ENCODE data around the gene GZF1. TPM values are rescaled to one million over a fixed set of nuclear protein-coding genes. Genes with fewer than 3 reads are reported as not detected.

GZF1 gene
- total and polyA plus RNA-seq, 5 donors = 10.4 to 24.8 (median 20.6) TPM

GRCh38 chr20:23327617-23328333, 34.2 kb upstream of the GZF1 start:
- Histone ChIP-seq H3K4me1 (ENCODE audit: control insufficient read depth, insufficient read depth, low read length) (no peaks in the 10 kb centered on the region), H3K27me3 (ENCODE audit: control insufficient read depth, insufficient read depth) (no peaks in the 10 kb centered on the region), H3K27ac (ENCODE audit: low read length) (no peak overlapping the region), H3K4me3 (ENCODE audit: low read length) (no peak overlapping the region), H3K9me3 (ENCODE audit: control insufficient read depth, low read length) (no peaks in the 10 kb centered on the region)
- WGBS = 93% methylated on average over 15 of the region's 15 CpGs
- ATAC-seq (no peak), DNase-seq (no peak)
- intact Hi-C loops (cut with DNase I) = no loop called here

DNA sequence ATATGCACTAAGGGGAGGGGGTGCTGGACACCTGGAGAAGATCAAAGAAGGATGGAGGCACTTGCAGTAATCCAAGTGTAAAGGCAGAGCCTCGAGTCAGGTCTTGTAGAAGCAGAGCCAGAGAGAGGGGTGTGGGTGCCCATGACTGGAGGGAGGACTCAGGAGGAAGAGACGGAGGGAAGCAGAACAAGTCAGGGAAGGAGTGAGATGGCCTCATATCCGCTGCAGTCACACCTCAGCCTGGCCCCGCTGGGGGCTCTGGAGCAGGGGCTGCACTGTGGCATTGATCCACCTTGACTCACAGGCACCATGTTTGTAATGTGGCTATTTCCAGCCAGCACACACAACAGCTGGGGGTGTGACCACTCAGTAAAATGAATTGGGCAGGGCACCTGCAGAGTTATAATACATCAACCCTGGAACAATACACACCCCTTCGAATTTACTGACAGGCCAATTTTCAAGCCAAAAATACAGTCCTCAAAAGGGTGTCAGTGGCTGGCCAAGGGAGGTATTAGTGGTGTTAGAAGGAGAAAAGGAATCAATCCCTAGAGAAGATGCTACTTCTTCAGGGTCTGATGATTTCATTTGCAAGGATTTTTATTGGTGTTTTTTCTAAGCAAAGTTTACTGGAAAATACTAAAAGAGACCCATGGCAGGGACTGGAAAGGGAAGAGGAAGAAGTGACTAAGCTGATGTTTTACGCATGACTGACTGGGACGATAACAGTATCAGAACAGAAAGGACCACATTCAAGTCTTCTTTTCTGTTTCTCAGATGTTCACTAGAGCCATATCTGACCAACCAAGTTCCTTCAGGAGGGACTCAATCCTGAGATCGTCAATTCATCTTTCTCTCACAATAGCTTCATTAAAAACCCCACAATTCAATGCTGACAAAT, 30.3 kb upstream of the GZF1 start:
- Histone ChIP-seq H3K27me3 (ENCODE audit: control insufficient read depth, insufficient read depth) (no peaks in the 10 kb centered on the region), H3K27ac (ENCODE audit: low read length) (no peak overlapping the region), H3K4me3 (ENCODE audit: low read length) (no peak overlapping the region), H3K4me1 (ENCODE audit: control insufficient read depth, insufficient read depth, low read length) (no peaks in the 10 kb centered on the region), H3K9me3 (ENCODE audit: control insufficient read depth, low read length) (no peaks in the 10 kb centered on the region)
- 80% methylated on average over 8 of the region's 8 CpGs for WGBS
- intact Hi-C loops (cut with DNase I) = loop anchor here in 3 of 4 donors (10.0 kb wide), 2 partner anchors 87 to 637 kb away; no protein-coding TSS in a partner anchor
- peak in 1 of 2 donors; percentile 84 for ATAC-seq
- no peak for DNase-seq

DNA sequence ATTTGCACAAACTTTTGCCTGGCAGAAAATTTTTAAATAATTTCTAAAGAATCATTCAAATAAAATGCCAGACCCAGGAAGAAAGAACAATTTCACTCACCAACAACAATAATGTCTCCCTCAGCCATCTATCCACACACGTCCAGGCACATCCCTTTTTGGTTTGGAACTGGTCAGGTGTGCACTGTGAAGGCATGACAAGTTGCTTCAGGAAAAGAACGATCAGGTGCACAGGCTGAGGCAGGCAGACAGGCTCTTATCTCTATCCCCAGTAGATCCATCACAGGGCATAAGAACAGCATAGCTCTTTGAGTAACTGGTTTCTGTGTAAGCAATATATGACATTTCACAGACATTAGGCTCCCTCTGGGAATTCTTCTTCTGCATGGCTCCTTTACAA, 29.5 kb upstream of the GZF1 start:
- Histone ChIP-seq H3K27ac (ENCODE audit: low read length) (no peak overlapping the region), H3K9me3 (ENCODE audit: control insufficient read depth, low read length) (no peaks in the 10 kb centered on the region), H3K4me3 (ENCODE audit: low read length) (no peak overlapping the region), H3K27me3 (ENCODE audit: control insufficient read depth, insufficient read depth) (no peaks in the 10 kb centered on the region), H3K4me1 (ENCODE audit: control insufficient read depth, insufficient read depth, low read length) (no peaks in the 10 kb centered on the region)
- 63% methylated on average over 2 of the region's 2 CpGs for WGBS
- DNase-seq (no peak), ATAC-seq (no peak)
- intact Hi-C loops (cut with DNase I) = loop anchor here in 3 of 4 donors (10.0 kb wide), 2 partner anchors 88 to 638 kb away; no protein-coding TSS in a partner anchor

GRCh38 chr20:23334111-23334510, 27.9 kb upstream of the GZF1 start:
- no peak for ATAC-seq
- intact Hi-C loops (cut with DNase I) = loop anchor here in 3 of 4 donors (10.0 kb wide), 2 partner anchors 89 to 639 kb away; no protein-coding TSS in a partner anchor
- 64% methylated on average over 3 of the region's 3 CpGs for WGBS

DNA sequence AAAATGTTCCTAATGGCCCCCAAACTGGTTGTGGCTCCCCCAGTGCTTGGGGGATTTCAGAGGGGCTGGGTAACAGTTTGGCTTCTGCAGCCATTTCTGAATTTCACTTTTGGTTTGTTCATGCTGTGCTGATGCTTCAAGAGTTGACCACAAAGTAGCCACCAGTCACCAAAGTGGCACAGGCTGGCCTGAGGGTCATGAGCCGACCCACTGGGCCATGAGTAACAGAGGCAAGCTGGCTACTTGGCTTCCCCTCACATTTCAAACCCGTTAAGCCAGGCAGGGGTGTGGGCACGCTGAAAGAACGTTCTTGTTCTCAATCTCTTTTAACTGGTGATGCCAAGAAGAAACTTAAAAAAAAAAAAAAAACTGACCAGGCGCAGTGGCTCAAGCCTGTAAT, 26.5 kb upstream of the GZF1 start:
- ATAC-seq (no peak), DNase-seq (no peak)
- Histone ChIP-seq H3K27ac (ENCODE audit: low read length) (no peak overlapping the region), H3K4me3 (ENCODE audit: low read length) (no peak overlapping the region), H3K27me3 (ENCODE audit: control insufficient read depth, insufficient read depth) (no peaks in the 10 kb centered on the region), H3K4me1 (ENCODE audit: control insufficient read depth, insufficient read depth, low read length) (no peaks in the 10 kb centered on the region), H3K9me3 (ENCODE audit: control insufficient read depth, low read length) (no peaks in the 10 kb centered on the region)
- intact Hi-C loops (cut with DNase I) = loop anchor here in 3 of 4 donors (10.0 kb wide), 2 partner anchors 91 to 641 kb away; no protein-coding TSS in a partner anchor
- WGBS = 93% methylated on average over 5 of the region's 5 CpGs

More at GRCh38 chr20:23334111-23334510, 27.9 kb upstream of the GZF1 start:
- H3K4me3 ChIP-seq (ENCODE audit: low read length) = no peak overlapping the region
- H3K27ac ChIP-seq (ENCODE audit: low read length) = no peak overlapping the region
- DNase-seq = no peak
- H3K9me3 ChIP-seq (ENCODE audit: control insufficient read depth, low read length) = no peaks in the 10 kb centered on the region
- H3K4me1 ChIP-seq (ENCODE audit: control insufficient read depth, insufficient read depth, low read length) = no peaks in the 10 kb centered on the region
- no peaks in the 10 kb centered on the region for H3K27me3 ChIP-seq (ENCODE audit: control insufficient read depth, insufficient read depth)

- WGBS = 95% methylated on average over 5 of the region's 5 CpGs
- intact Hi-C loops (cut with DNase I) = loop anchor here in 3 of 4 donors (10.0 kb wide), 2 partner anchors 92 to 642 kb away; no protein-coding TSS in a partner anchor
These were observed 25.5 kb upstream of the GZF1 start for GRCh38 chr20:23336476-23336875.

DNA sequence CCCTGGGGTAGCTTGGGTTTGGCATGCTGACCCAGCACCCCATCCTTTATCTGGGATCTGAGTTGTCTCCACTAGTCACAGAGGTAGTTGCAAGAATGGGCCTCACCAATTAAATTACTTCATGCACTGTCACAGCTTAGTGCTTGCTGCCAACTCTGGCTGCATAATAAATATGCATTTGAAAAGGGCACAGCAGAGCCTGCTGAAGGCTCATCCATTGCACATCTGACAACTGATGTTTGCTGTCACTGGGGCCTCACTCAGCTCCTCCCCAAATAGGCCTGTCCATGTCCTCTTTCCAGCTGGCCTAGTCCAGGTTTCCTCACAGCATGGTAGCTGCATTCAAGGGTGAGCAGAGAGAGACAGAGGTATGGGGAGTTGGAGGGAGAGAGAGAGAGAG, 24.7 kb upstream of the GZF1 start:
- DNase-seq (no peak), ATAC-seq (no peak)
- H3K9me3 ChIP-seq (ENCODE audit: control insufficient read depth, low read length) = no peaks in the 10 kb centered on the region
- no peak overlapping the region for H3K27ac ChIP-seq (ENCODE audit: low read length)
- no peak overlapping the region for H3K4me3 ChIP-seq (ENCODE audit: low read length)
- intact Hi-C loops (cut with DNase I) = loop anchor here in 3 of 4 donors (10.0 kb wide), 2 partner anchors 93 to 643 kb away; no protein-coding TSS in a partner anchor
- no peaks in the 10 kb centered on the region for H3K4me1 ChIP-seq (ENCODE audit: control insufficient read depth, insufficient read depth, low read length)
- H3K27me3 ChIP-seq (ENCODE audit: control insufficient read depth, insufficient read depth) = no peaks in the 10 kb centered on the region

More at GRCh38 chr20:23336476-23336875, 25.5 kb upstream of the GZF1 start:
- Histone ChIP-seq H3K4me3 (ENCODE audit: low read length) (no peak overlapping the region), H3K27ac (ENCODE audit: low read length) (no peak overlapping the region), H3K4me1 (ENCODE audit: control insufficient read depth, insufficient read depth, low read length) (no peaks in the 10 kb centered on the region), H3K27me3 (ENCODE audit: control insufficient read depth, insufficient read depth) (no peaks in the 10 kb centered on the region), H3K9me3 (ENCODE audit: control insufficient read depth, low read length) (no peaks in the 10 kb centered on the region)
- DNase-seq (no peak), ATAC-seq (no peak)

- Histone ChIP-seq H3K27ac (ENCODE audit: low read length) (no peak overlapping the region), H3K4me3 (ENCODE audit: low read length) (no peak overlapping the region), H3K27me3 (ENCODE audit: control insufficient read depth, insufficient read depth) (no peaks in the 10 kb centered on the region), H3K9me3 (ENCODE audit: control insufficient read depth, low read length) (no peaks in the 10 kb centered on the region), H3K4me1 (ENCODE audit: control insufficient read depth, insufficient read depth, low read length) (no peaks in the 10 kb centered on the region)
- intact Hi-C loops (cut with DNase I) = loop anchor here (2.0 to 10.0 kb wide), 7 partner anchors 95 to 649 kb away; partner anchors contain the start of gene SSTR4 (in 1 of the 4)
- DNase-seq (peak in 1 of 3 donors; percentile 62), ATAC-seq (peak in 1 of 2 donors; percentile 39)
- WGBS = 75% methylated on average over 13 of the region's 13 CpGs
These were observed 22.0 kb upstream of the GZF1 start for GRCh38 chr20:23339986-23340385.

DNA sequence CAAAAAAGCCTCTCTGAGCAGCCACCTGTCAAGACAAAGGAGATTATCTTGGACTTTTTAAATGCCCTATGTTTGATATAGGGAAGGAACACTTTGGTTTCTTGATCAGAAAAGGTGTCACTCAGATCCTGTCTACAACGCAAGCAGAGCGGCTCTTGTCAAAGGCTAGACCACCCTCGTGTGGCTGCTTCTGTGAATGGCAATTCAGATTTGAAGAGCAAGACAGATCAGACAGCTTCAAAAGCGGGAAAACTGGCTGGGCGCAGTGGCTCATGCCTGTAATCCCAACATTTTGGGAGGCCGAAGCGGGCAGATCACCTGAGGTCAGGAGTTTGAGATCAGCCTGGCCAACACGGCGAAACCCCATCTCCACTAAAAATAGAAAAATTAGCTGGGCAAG, 21.5 kb upstream of the GZF1 start:
- H3K4me1 ChIP-seq (ENCODE audit: control insufficient read depth, insufficient read depth, low read length) = no peaks in the 10 kb centered on the region
- no peaks in the 10 kb centered on the region for H3K9me3 ChIP-seq (ENCODE audit: control insufficient read depth, low read length)
- peak; percentile 64 to 88 (median 78) for DNase-seq
- no peak overlapping the region for H3K27ac ChIP-seq (ENCODE audit: low read length)
- ATAC-seq = peak; percentile 80 to 90
- H3K4me3 ChIP-seq (ENCODE audit: low read length) = no peak overlapping the region
- H3K27me3 ChIP-seq (ENCODE audit: control insufficient read depth, insufficient read depth) = no peaks in the 10 kb centered on the region
- intact Hi-C loops (cut with DNase I) = loop anchor here in 3 of 4 donors (2.0 to 10.0 kb wide), 5 partner anchors 96 to 643 kb away; partner anchors contain the start of gene SSTR4 (in 1 of the 3)
- 26% methylated on average over 9 of the region's 9 CpGs for WGBS

DNA sequence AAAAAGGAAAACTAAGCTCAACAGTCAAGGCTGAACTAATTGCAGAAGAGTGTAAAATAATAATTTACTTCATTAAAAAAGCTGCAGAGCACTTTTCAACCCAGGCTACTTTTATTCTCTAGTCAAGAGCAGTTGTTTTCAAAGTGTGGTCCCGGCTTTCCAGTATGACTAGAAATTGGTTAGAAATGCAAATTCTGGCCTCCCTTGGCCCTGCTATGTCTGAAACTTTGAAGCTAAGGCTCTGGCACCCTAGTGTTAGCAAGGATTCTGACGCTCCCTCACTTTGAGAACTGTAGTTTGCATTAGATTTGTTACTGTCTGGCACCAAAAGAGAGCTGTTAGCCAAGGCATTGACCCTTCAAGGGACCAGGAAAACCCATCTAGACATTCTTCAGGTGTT, 20.9 kb upstream of the GZF1 start:
- no peaks in the 10 kb centered on the region for H3K9me3 ChIP-seq (ENCODE audit: control insufficient read depth, low read length)
- ATAC-seq = no peak
- H3K4me3 ChIP-seq (ENCODE audit: low read length) = no peak overlapping the region
- no peak for DNase-seq
- no peak overlapping the region for H3K27ac ChIP-seq (ENCODE audit: low read length)
- H3K27me3 ChIP-seq (ENCODE audit: control insufficient read depth, insufficient read depth) = no peaks in the 10 kb centered on the region
- no peaks in the 10 kb centered on the region for H3K4me1 ChIP-seq (ENCODE audit: control insufficient read depth, insufficient read depth, low read length)
- 71% methylated on average over 2 of the region's 2 CpGs for WGBS
- intact Hi-C loops (cut with DNase I) = loop anchor here in 3 of 4 donors (2.0 to 10.0 kb wide), 5 partner anchors 96 to 644 kb away; partner anchors contain the start of gene SSTR4 (in 1 of the 3)
